IPS-15b (cell line): ENCODE data around the gene SEPTIN1.
A peak's percentile ranks its signal among the peaks of the same experiment; 100 is the strongest.

Experiments used
- H3K27me3 ChIP-seq: one replicate; pipeline ENCODE4 v1.6.1; 2013; ENCODE audit warnings: low read length; ENCODE audit not compliant: control insufficient read depth, insufficient read depth
- H3K36me3 ChIP-seq: one replicate; pipeline ENCODE4 v1.6.1; 2013; ENCODE audit warnings: low read length; ENCODE audit not compliant: control insufficient read depth, insufficient read depth
- H3K4me1 ChIP-seq: one replicate; pipeline ENCODE4 v1.6.1; 2013; ENCODE audit warnings: mild to moderate bottlenecking, low read length; ENCODE audit not compliant: control insufficient read depth, insufficient read depth
- H3K4me3 ChIP-seq: one replicate; pipeline ENCODE4 v1.5.1; 2013; ENCODE audit warnings: low read depth, low read length
- H3K9ac ChIP-seq: one replicate; pipeline ENCODE4 v1.6.1; 2013; ENCODE audit warnings: low read depth, mild to moderate bottlenecking, low read length
- H3K9me3 ChIP-seq: one replicate; pipeline ENCODE4 v1.6.1; 2013; ENCODE audit warnings: mild to moderate bottlenecking, low read length; ENCODE audit not compliant: control insufficient read depth, insufficient read depth

The SEPTIN1 gene

GRCh38 chr16:30370456-30371247, 11.7 kb downstream of the SEPTIN1 start, which contains the start of gene TBC1D10B:
Gene TBC1D10B (minus strand): TSS chr16:30370494. CDS start chr16:30370183, 311 bp downstream.
- Histone ChIP-seq H3K36me3 (no peaks in the 10 kb centered on the region), H3K4me1 (no peaks in the 10 kb centered on the region), H3K9ac (no peak within 1 kb of the TSS), H3K27me3 (no peaks in the 10 kb centered on the region), H3K4me3 (peak within 1 kb of the TSS; percentile 79), H3K9me3 (no peaks in the 10 kb centered on the region)

GRCh38 chr16:30369938-30370455, 12.4 kb downstream of the SEPTIN1 start:
- no peak overlapping the region for H3K9ac ChIP-seq
- H3K4me3 ChIP-seq = peak overlapping the region; percentile 79
- H3K9me3 ChIP-seq = no peaks in the 10 kb centered on the region
- H3K4me1 ChIP-seq = no peaks in the 10 kb centered on the region
- no peaks in the 10 kb centered on the region for H3K27me3 ChIP-seq
- H3K36me3 ChIP-seq = no peaks in the 10 kb centered on the region

GRCh38 chr16:30369091-30369937, 13.0 kb downstream of the SEPTIN1 start:
- no peaks in the 10 kb centered on the region for H3K27me3 ChIP-seq
- no peaks in the 10 kb centered on the region for H3K4me1 ChIP-seq
- no peaks in the 10 kb centered on the region for H3K36me3 ChIP-seq
- peak overlapping the region; percentile 47 for H3K9ac ChIP-seq
- no peaks in the 10 kb centered on the region for H3K9me3 ChIP-seq
- H3K4me3 ChIP-seq = peak overlapping the region; percentile 79

GRCh38 chr16:30368792-30369090, 13.6 kb downstream of the SEPTIN1 start:
- Histone ChIP-seq H3K4me3 (peak overlapping the region; percentile 79), H3K4me1 (no peaks in the 10 kb centered on the region), H3K9me3 (no peaks in the 10 kb centered on the region), H3K27me3 (no peaks in the 10 kb centered on the region), H3K9ac (no peak overlapping the region), H3K36me3 (no peaks in the 10 kb centered on the region)

GRCh38 chr16:30368122-30368791, 14.1 kb downstream of the SEPTIN1 start:
- Histone ChIP-seq H3K36me3 (no peaks in the 10 kb centered on the region), H3K27me3 (no peaks in the 10 kb centered on the region), H3K9ac (no peak overlapping the region), H3K4me3 (peak overlapping the region; percentile 79), H3K9me3 (no peaks in the 10 kb centered on the region), H3K4me1 (no peaks in the 10 kb centered on the region)

- Histone ChIP-seq H3K36me3 (no peaks in the 10 kb centered on the region), H3K4me3 (peak overlapping the region; percentile 6), H3K9me3 (no peaks in the 10 kb centered on the region), H3K27me3 (no peaks in the 10 kb centered on the region), H3K9ac (peak overlapping the region; percentile 3), H3K4me1 (no peaks in the 10 kb centered on the region)
Measured at GRCh38 chr16:30367349-30368009, 14.9 kb downstream of the SEPTIN1 start.

GRCh38 chr16:30366511-30366910, 15.8 kb downstream of the SEPTIN1 start:
- no peaks in the 10 kb centered on the region for H3K27me3 ChIP-seq
- no peak overlapping the region for H3K9ac ChIP-seq
- H3K36me3 ChIP-seq = no peaks in the 10 kb centered on the region
- H3K4me1 ChIP-seq = no peaks in the 10 kb centered on the region
- no peaks in the 10 kb centered on the region for H3K9me3 ChIP-seq
- H3K4me3 ChIP-seq = no peak overlapping the region

GRCh38 chr16:30365200-30365599, 17.2 kb downstream of the SEPTIN1 start:
- H3K9ac ChIP-seq = no peak overlapping the region
- no peaks in the 10 kb centered on the region for H3K27me3 ChIP-seq
- no peaks in the 10 kb centered on the region for H3K9me3 ChIP-seq
- H3K4me1 ChIP-seq = peaks cover under 1% of the 10 kb centered on the region
- no peaks in the 10 kb centered on the region for H3K36me3 ChIP-seq
- no peak overlapping the region for H3K4me3 ChIP-seq

- no peak overlapping the region for H3K9ac ChIP-seq
- peaks cover 10% of the 10 kb centered on the region for H3K36me3 ChIP-seq
- H3K4me1 ChIP-seq = peaks cover 4% of the 10 kb centered on the region
- no peak overlapping the region for H3K4me3 ChIP-seq
- no peaks in the 10 kb centered on the region for H3K27me3 ChIP-seq
- H3K9me3 ChIP-seq = no peaks in the 10 kb centered on the region
Measured at GRCh38 chr16:30361180-30361579, 21.2 kb downstream of the SEPTIN1 start.

GRCh38 chr16:30359871-30360170, 22.5 kb downstream of the SEPTIN1 start:
- Histone ChIP-seq H3K36me3 (peaks cover 10% of the 10 kb centered on the region), H3K9ac (peak overlapping the region; percentile 24), H3K4me3 (no peak overlapping the region), H3K9me3 (no peaks in the 10 kb centered on the region), H3K4me1 (peaks cover 6% of the 10 kb centered on the region), H3K27me3 (no peaks in the 10 kb centered on the region)
